Activated CD8-positive, alpha-beta memory T cell treated with anti-CD3 and anti-CD28 coated beads, Interleukin-2, amount 10 ng/mL, durations not matched to agents 7 days and 5 days (primary cell): ENCODE data around the gene KLHL35. TPM values are rescaled to one million over a fixed set of nuclear protein-coding genes. Genes with fewer than 3 reads are reported as not detected.

Source experiments
- total RNA-seq, 2 experiments: library from RNA; stranded (reverse); gene quantifications; one replicate each; pipeline ENCODE4 v1.2.3, GENCODE V29; 2021

Gene KLHL35
- total RNA-seq, 2 experiments from 2014 or later, result 0.47 TPM; not detected in 1

Other genes starting within 250 kb of the KLHL35 start
- gene TPBGL, start 192.4 kb downstream of the KLHL35 start, total RNA-seq, result under 1 TPM; 0.07 to 0.15 TPM
- gene ARRB1, start 81.5 kb downstream of the KLHL35 start, total RNA-seq, result 10 to 100 TPM; 42.6 to 69.3 TPM
- gene RPS3, start 33.7 kb downstream of the KLHL35 start, total RNA-seq, result 1,000 to 10,000 TPM; 2,848 to 3,262 TPM
- gene GDPD5, start 92.7 kb upstream of the KLHL35 start, total RNA-seq, result 10 to 100 TPM; 11.3 to 33.9 TPM
- gene SERPINH1, start 129.1 kb upstream of the KLHL35 start, total RNA-seq, result 10 to 100 TPM in 1 of 2 experiments, 1 to 10 TPM in 1; 8.1 to 10.6 TPM
- gene MAP6, start 235.8 kb upstream of the KLHL35 start, total RNA-seq, result under 1 TPM; 0.30 to 0.70 TPM